Fibroblast of lung (primary cell): Measurements from ENCODE around the gene ARHGAP42.

Experiments
- EZH2 ChIP-seq: IDR thresholded peaks from 2 replicates; pipeline ENCODE4 v1.5.1; 2012; ENCODE audit warnings: low read length, control low read depth, mild to moderate bottlenecking; ENCODE audit errors: missing control alignments
- TF ChIP-seq, protein P1 (sequence below), 2 donors: IDR thresholded peaks in 1 of 2; conservative IDR thresholded peaks in 1 of 2; 1 replicate in 1 of 2; 2 replicates in 1 of 2; pipeline ENCODE4 v1.5.1; 2011 to 2012; ENCODE audit warnings: low read length in 2 of 2, control low read depth in 1 of 2, inconsistent platforms in 1 of 2, low read depth in 1 of 2, mild to moderate bottlenecking in 1 of 2

DNA sequence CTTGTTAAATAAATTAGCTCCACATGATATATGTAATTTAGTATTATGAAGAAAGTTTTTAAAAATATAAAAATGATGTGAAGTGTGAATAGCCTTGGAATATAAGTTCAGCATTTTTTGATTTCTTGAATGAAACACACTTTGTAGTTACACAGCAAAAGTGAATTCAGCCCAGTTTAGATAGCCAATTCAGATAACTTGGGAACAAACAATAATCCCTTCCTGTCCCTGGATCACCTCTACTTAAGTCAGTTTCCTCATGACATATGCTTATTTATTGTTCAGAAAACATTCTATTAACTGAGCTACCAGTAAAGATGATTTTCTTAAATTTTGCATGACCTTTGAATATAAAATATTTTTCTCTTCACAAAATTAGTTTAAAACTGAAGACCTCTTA, 335.2 kb downstream of the ARHGAP42 start:
- no peak for TF ChIP-seq EZH2
- TF ChIP-seq, protein P1, sequence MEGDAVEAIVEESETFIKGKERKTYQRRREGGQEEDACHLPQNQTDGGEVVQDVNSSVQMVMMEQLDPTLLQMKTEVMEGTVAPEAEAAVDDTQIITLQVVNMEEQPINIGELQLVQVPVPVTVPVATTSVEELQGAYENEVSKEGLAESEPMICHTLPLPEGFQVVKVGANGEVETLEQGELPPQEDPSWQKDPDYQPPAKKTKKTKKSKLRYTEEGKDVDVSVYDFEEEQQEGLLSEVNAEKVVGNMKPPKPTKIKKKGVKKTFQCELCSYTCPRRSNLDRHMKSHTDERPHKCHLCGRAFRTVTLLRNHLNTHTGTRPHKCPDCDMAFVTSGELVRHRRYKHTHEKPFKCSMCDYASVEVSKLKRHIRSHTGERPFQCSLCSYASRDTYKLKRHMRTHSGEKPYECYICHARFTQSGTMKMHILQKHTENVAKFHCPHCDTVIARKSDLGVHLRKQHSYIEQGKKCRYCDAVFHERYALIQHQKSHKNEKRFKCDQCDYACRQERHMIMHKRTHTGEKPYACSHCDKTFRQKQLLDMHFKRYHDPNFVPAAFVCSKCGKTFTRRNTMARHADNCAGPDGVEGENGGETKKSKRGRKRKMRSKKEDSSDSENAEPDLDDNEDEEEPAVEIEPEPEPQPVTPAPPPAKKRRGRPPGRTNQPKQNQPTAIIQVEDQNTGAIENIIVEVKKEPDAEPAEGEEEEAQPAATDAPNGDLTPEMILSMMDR (conservative IDR thresholded peaks at IDR 0.05 in 1 of 2, IDR thresholded peaks at IDR 0.05 in 1 of 2; ENCODE audit: low read depth in 1 of 2, low read length in 2 of 2): no peak
